Measurements from ENCODE around the gene NEK7.

NEK7 gene

GRCh38 chr1:198147216-198147615, 9.6 kb upstream of the NEK7 start:
- no peak for DNase-seq

- DNase-seq, result no peak
Measured at GRCh38 chr1:198150369-198150768, 6.4 kb upstream of the NEK7 start.

- no peak for DNase-seq
Measured at GRCh38 chr1:198151688-198152087, 5.1 kb upstream of the NEK7 start.

GRCh38 chr1:198153103-198153502, 3.7 kb upstream of the NEK7 start:
- DNase-seq, result no peak

- DNase-seq, result no peak
Measured at GRCh38 chr1:198153804-198154203, 3.0 kb upstream of the NEK7 start.

- no peak for DNase-seq
Measured at GRCh38 chr1:198155253-198155652, 1.5 kb upstream of the NEK7 start.

GRCh38 chr1:198156111-198156744, 570 bp upstream of the NEK7 start:
- DNase-seq, result peak; percentile 74

GRCh38 chr1:198157241-198157846, 546 bp downstream of the NEK7 start:
- DNase-seq, result peak; percentile 98

GRCh38 chr1:198157847-198158725, 1.3 kb downstream of the NEK7 start:
- DNase-seq, result no peak

- peak; percentile 88 for DNase-seq
Measured at GRCh38 chr1:198158735-198159589, 2.2 kb downstream of the NEK7 start.

- no peak for DNase-seq
Measured at GRCh38 chr1:198160222-198160621, 3.4 kb downstream of the NEK7 start.

- no peak for DNase-seq
Measured at GRCh38 chr1:198160946-198161614, 4.3 kb downstream of the NEK7 start.

GRCh38 chr1:198161718-198162090, 4.9 kb downstream of the NEK7 start:
- no peak for DNase-seq

- DNase-seq, result peak; percentile 90
Measured at GRCh38 chr1:198162091-198162767, 5.4 kb downstream of the NEK7 start.

- DNase-seq, result no peak
Measured at GRCh38 chr1:198165927-198166647, 9.3 kb downstream of the NEK7 start.

GRCh38 chr1:198166900-198167299, 10.1 kb downstream of the NEK7 start:
- DNase-seq, result no peak

GRCh38 chr1:198167436-198167934, 10.7 kb downstream of the NEK7 start:
- DNase-seq, result no peak

- DNase-seq, result no peak
Measured at GRCh38 chr1:198168227-198168626, 11.4 kb downstream of the NEK7 start.

- DNase-seq, result no peak
Measured at GRCh38 chr1:198169672-198170071, 12.9 kb downstream of the NEK7 start.

GRCh38 chr1:198171667-198172540, 15.1 kb downstream of the NEK7 start:
- peak; percentile 45 for DNase-seq

Data from inflammatory macrophage treated with lipopolysaccharide for 4 hours (primary cell).